Measurements from ENCODE around the gene SH3BGRL3. TPM values are rescaled to one million over a fixed set of nuclear protein-coding genes. Genes with fewer than 3 reads are reported as not detected.

SH3BGRL3 gene
- total and polyA plus RNA-seq, 2 donors from 2014 or later, result 140 to 180 TPM

- H3K36me3 ChIP-seq (ENCODE audit: control insufficient read depth in 2 of 3, insufficient read depth in 3 of 3, low read length in 3 of 3), result peaks cover 0 to 2% (median 0%) of the 10 kb centered on the region in 3 donors
- peak overlapping the region in 2 of 3 donors; percentile 37 to 55 for H3K9ac ChIP-seq (ENCODE audit: low read length in 3 of 3)
- FAIRE-seq (no peak), DNase-seq (peak; percentile 74 to 91 (median 84))
- TF ChIP-seq CTCF (IDR thresholded peaks at IDR 0.05; ENCODE audit: borderline replicate concordance, extremely low read depth, insufficient read depth), result peak; percentile 94
- H3K9me3 ChIP-seq (ENCODE audit: control insufficient read depth in 2 of 3, insufficient read depth in 1 of 3, low read length in 3 of 3), result no peaks in the 10 kb centered on the region
- H3K4me1 ChIP-seq (ENCODE audit: control insufficient read depth in 2 of 3, insufficient read depth in 2 of 3, low read depth in 1 of 3, low read length in 3 of 3), result peaks cover 9 to 35% (median 35%) of the 10 kb centered on the region in 3 donors
- H3K27me3 ChIP-seq (ENCODE audit: control insufficient read depth, insufficient read depth, low read length), result no peaks in the 10 kb centered on the region
- no peak overlapping the region for H3K4me3 ChIP-seq (ENCODE audit: low read length in 3 of 3)
- H3K27ac ChIP-seq (ENCODE audit: low read depth in 2 of 2, low read length in 2 of 2), result peak overlapping the region; percentile 71 to 83
- intact Hi-C loops (cut with DNase I), result no loop called here
Observed at GRCh38 chr1:26275580-26276431, 4.1 kb upstream of the SH3BGRL3 start.

GRCh38 chr1:26276432-26276838, 3.5 kb upstream of the SH3BGRL3 start:
- intact Hi-C loops (cut with DNase I), result no loop called here
- H3K9me3 ChIP-seq (ENCODE audit: control insufficient read depth in 2 of 3, insufficient read depth in 1 of 3, low read length in 3 of 3), result no peaks in the 10 kb centered on the region
- no peak for FAIRE-seq
- no peaks in the 10 kb centered on the region for H3K27me3 ChIP-seq (ENCODE audit: control insufficient read depth, insufficient read depth, low read length)
- H3K4me3 ChIP-seq (ENCODE audit: low read length in 3 of 3), result no peak overlapping the region
- peak overlapping the region; percentile 71 to 83 for H3K27ac ChIP-seq (ENCODE audit: low read depth in 2 of 2, low read length in 2 of 2)
- H3K9ac ChIP-seq (ENCODE audit: low read length in 3 of 3), result peak overlapping the region in 1 of 3 donors; percentile 55
- peak in 2 of 5 donors; percentile 51 to 75 for DNase-seq
- H3K4me1 ChIP-seq (ENCODE audit: control insufficient read depth in 2 of 3, insufficient read depth in 2 of 3, low read depth in 1 of 3, low read length in 3 of 3), result peaks cover 9 to 39% (median 35%) of the 10 kb centered on the region in 3 donors
- peaks cover 0 to 2% (median 0%) of the 10 kb centered on the region in 3 donors for H3K36me3 ChIP-seq (ENCODE audit: control insufficient read depth in 2 of 3, insufficient read depth in 3 of 3, low read length in 3 of 3)
- no peak for TF ChIP-seq CTCF (IDR thresholded peaks at IDR 0.05; ENCODE audit: borderline replicate concordance, extremely low read depth, insufficient read depth)

DNA sequence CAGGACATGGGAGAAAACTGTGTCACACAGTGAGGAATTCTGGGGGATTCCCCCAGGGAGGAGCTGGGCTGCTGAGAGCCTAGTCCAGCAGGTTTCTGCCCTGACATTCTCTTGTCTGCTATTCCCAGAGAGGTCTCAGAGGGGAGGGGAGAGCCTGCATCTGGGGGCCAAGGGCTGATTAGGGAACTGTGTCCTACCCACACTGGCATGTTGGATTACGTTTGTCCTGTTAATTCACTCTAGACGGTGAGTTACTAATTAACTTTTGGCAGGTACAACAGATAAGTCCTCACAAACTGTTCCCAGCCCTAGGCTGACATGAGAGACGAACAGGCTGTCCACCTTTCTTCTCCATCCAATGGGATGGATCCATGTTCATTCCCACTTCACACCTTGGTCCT, 2.6 kb upstream of the SH3BGRL3 start:
- peaks cover 0 to 2% (median 0%) of the 10 kb centered on the region in 3 donors for H3K36me3 ChIP-seq (ENCODE audit: control insufficient read depth in 2 of 3, insufficient read depth in 3 of 3, low read length in 3 of 3)
- H3K9me3 ChIP-seq (ENCODE audit: control insufficient read depth in 2 of 3, insufficient read depth in 1 of 3, low read length in 3 of 3), result no peaks in the 10 kb centered on the region
- FAIRE-seq (no peak), DNase-seq (peak in 1 of 5 donors; percentile 49)
- peaks cover 9 to 39% (median 35%) of the 10 kb centered on the region in 3 donors for H3K4me1 ChIP-seq (ENCODE audit: control insufficient read depth in 2 of 3, insufficient read depth in 2 of 3, low read depth in 1 of 3, low read length in 3 of 3)
- intact Hi-C loops (cut with DNase I), result no loop called here
- peak overlapping the region in 1 of 3 donors; percentile 3 for H3K4me3 ChIP-seq (ENCODE audit: low read length in 3 of 3)
- no peak for TF ChIP-seq CTCF (IDR thresholded peaks at IDR 0.05; ENCODE audit: borderline replicate concordance, extremely low read depth, insufficient read depth)
- peak overlapping the region in 1 of 2 donors; percentile 23 for H3K27ac ChIP-seq (ENCODE audit: low read depth in 2 of 2, low read length in 2 of 2)
- H3K9ac ChIP-seq (ENCODE audit: low read length in 3 of 3), result peak overlapping the region in 1 of 3 donors; percentile 8
- no peaks in the 10 kb centered on the region for H3K27me3 ChIP-seq (ENCODE audit: control insufficient read depth, insufficient read depth, low read length)
